ENCODE measurements around the gene TRMT6. TPM values are rescaled to one million over a fixed set of nuclear protein-coding genes. Genes with fewer than 3 reads are reported as not detected.

Gene TRMT6
- polyA plus RNA-seq, 3 donors, result 9.3 to 11.0 (median 10.6) TPM

- H3K27me3 ChIP-seq (ENCODE audit: control insufficient read depth in 2 of 2, insufficient read depth in 2 of 2, low read length in 2 of 2), result peaks cover 37 to 38% of the 10 kb centered on the region in 2 donors
- no CpG with 5 or more reads among the region's 2 CpGs for WGBS (ENCODE audit: insufficient coverage)
- intact Hi-C loops (cut with micrococcal nuclease), result no loop called here
Measured at GRCh38 chr20:5913166-5913565, 37.2 kb downstream of the TRMT6 start.

GRCh38 chr20:5910186-5910585, 40.1 kb downstream of the TRMT6 start:
- H4K20me1 ChIP-seq (ENCODE audit: insufficient read depth, low read length), result no peaks in the 10 kb centered on the region
- H3K9me3 ChIP-seq (replicated peaks in 1 of 2; ENCODE audit: control insufficient read depth in 1 of 2, insufficient read depth in 1 of 2, low read length in 2 of 2), result peaks cover 0 to 5% of the 10 kb centered on the region in 2 donors
- no peak overlapping the region for H3K27ac Mint-ChIP-seq
- no peak for TF ChIP-seq CTCF (IDR thresholded peaks at IDR 0.05)
- intact Hi-C loops (cut with micrococcal nuclease), result no loop called here
- H3K4me1 Mint-ChIP-seq, result peaks cover 4% of the 10 kb centered on the region
- no peaks in the 10 kb centered on the region for H3K36me3 Mint-ChIP-seq
- WGBS (ENCODE audit: insufficient coverage), result 74% methylated on average over 3 of the region's 6 CpGs
- no peak overlapping the region for H3K4me2 ChIP-seq (replicated peaks; ENCODE audit: extremely low read depth, low read length, poor library complexity, severe bottlenecking)
- no peaks in the 10 kb centered on the region for H3K36me3 ChIP-seq (replicated peaks in 1 of 2; ENCODE audit: control insufficient read depth in 1 of 2, insufficient read depth in 2 of 2, low read length in 2 of 2)
- no peak overlapping the region for H3K27ac ChIP-seq (ENCODE audit: low read depth in 1 of 2, low read length in 2 of 2)
- H3K4me3 ChIP-seq (replicated peaks in 1 of 3; ENCODE audit: low read depth in 2 of 3, low read length in 3 of 3), result no peak overlapping the region
- H3K79me2 ChIP-seq (ENCODE audit: insufficient read depth, low read length), result no peaks in the 10 kb centered on the region
- H3K9ac ChIP-seq (ENCODE audit: insufficient read depth, low read length, poor library complexity, severe bottlenecking), result no peak overlapping the region
- H3K27me3 ChIP-seq (ENCODE audit: control insufficient read depth in 2 of 2, insufficient read depth in 2 of 2, low read length in 2 of 2), result peaks cover 38 to 47% of the 10 kb centered on the region in 2 donors
- no peak overlapping the region for H2AFZ ChIP-seq (ENCODE audit: insufficient read depth, low read depth, low read length, poor library complexity, severe bottlenecking)
- H3K4me1 ChIP-seq (ENCODE audit: control insufficient read depth in 1 of 2, insufficient read depth in 2 of 2, low read length in 2 of 2), result peaks cover 0 to 10% of the 10 kb centered on the region in 2 donors
- peaks cover 28 to 74% (median 51%) of the 10 kb centered on the region in 3 donors for H3K27me3 Mint-ChIP-seq (ENCODE audit: low read depth in 3 of 3)
- DNase-seq, result no peak
- peak overlapping the region in 1 of 2 donors; percentile 86 for H3K4me3 Mint-ChIP-seq
- H3K9me3 Mint-ChIP-seq, result peaks cover 0 to 6% (median 0%) of the 10 kb centered on the region in 7 donors

More at GRCh38 chr20:5913166-5913565, 37.2 kb downstream of the TRMT6 start:
- Histone ChIP-seq H3K9me3 (replicated peaks in 1 of 2; ENCODE audit: control insufficient read depth in 1 of 2, insufficient read depth in 1 of 2, low read length in 2 of 2) (peaks cover 0 to 5% of the 10 kb centered on the region in 2 donors), H2AFZ (ENCODE audit: insufficient read depth, low read depth, low read length, poor library complexity, severe bottlenecking) (no peak overlapping the region), H3K27ac (ENCODE audit: low read depth in 1 of 2, low read length in 2 of 2) (no peak overlapping the region), H4K20me1 (ENCODE audit: insufficient read depth, low read length) (no peaks in the 10 kb centered on the region), H3K4me1 (ENCODE audit: control insufficient read depth in 1 of 2, insufficient read depth in 2 of 2, low read length in 2 of 2) (peaks cover 0 to 10% of the 10 kb centered on the region in 2 donors), H3K4me3 (replicated peaks in 1 of 3; ENCODE audit: low read depth in 2 of 3, low read length in 3 of 3) (no peak overlapping the region), H3K9ac (ENCODE audit: insufficient read depth, low read length, poor library complexity, severe bottlenecking) (no peak overlapping the region), H3K36me3 (replicated peaks in 1 of 2; ENCODE audit: control insufficient read depth in 1 of 2, insufficient read depth in 2 of 2, low read length in 2 of 2) (no peaks in the 10 kb centered on the region), H3K79me2 (ENCODE audit: insufficient read depth, low read length) (no peaks in the 10 kb centered on the region), H3K4me2 (replicated peaks; ENCODE audit: extremely low read depth, low read length, poor library complexity, severe bottlenecking) (no peak overlapping the region)
- Mint-ChIP-seq H3K9me3 (peaks cover 0 to 6% (median 0%) of the 10 kb centered on the region in 7 donors), H3K27ac (no peak overlapping the region), H3K4me1 (peaks cover 4% of the 10 kb centered on the region), H3K27me3 (ENCODE audit: low read depth in 3 of 3) (peaks cover 23 to 58% (median 46%) of the 10 kb centered on the region in 3 donors), H3K4me3 (no peak overlapping the region), H3K36me3 (no peaks in the 10 kb centered on the region)
- no peak for DNase-seq
- TF ChIP-seq CTCF (IDR thresholded peaks at IDR 0.05), result no peak
